ENCODE results near the gene MPRIP.

MPRIP gene

DNA sequence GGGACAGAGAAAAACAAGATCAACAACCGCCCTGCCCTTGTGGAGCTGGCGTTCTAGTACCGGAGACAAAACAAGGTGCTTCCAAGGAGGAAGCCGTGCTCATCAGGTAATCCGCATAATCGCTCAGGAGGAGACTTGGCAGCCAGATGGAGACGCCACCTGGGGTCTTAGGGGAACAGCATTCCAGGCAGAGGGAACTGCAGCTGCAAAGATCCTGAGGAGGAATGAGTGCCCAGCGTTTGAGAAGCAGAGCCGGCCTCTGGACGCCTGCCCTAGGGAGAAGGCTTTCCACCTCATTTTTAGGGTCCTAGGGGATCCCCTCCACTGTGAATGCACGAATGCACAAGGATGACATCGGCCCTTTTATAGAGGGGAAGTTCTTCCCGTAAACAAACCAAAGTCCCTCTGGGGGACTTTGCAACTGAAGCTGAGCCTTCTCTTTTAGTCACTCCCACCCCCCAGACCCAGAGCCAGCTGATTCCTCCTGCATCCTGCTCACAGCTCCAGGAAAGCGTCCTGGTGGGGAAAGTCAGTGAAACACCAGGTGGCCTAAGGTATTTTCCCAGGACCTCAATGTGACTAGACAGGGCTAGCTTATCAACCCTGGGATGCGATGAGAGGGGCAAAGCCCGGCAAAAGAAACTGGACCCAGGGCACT, 13.2 kb upstream of the MPRIP start:
- in situ Hi-C loops (cut with MboI; ENCODE audit: low sequenced_read_pairs): no loop called here

- in situ Hi-C loops (cut with MboI; ENCODE audit: low sequenced_read_pairs): no loop called here
Observed at GRCh38 chr17:17029938-17030337, 12.3 kb upstream of the MPRIP start.

GRCh38 chr17:17030515-17031211, 11.6 kb upstream of the MPRIP start:
- in situ Hi-C loops (cut with MboI; ENCODE audit: low sequenced_read_pairs): no loop called here

DNA sequence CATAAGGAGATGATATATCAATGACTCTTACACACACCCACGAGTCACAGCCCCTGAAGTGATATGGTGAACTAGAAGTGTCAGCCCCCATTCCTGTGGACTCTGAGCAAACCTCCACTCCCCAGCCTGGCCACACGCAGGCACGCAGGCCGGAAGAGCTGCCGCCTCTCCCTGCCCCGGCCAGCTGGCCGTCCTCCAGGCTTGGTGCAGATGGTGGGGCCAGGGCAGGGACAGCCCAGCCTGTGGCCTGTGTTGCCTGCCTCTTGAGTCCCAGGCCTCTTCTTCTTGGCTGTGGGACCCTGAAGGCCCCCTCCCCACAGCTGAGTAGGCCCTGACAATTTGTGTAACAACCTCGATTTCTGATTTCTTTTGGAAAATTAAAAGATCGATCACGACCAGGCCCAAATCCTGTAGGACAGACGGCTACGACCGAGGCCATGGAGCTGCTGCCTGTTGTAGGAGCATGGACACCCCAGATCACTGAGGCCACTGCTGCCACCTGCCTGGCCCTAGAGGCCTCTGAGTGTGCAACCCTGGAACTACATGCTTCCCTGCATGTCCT, 10.0 kb upstream of the MPRIP start:
- in situ Hi-C loops (cut with MboI; ENCODE audit: low sequenced_read_pairs): no loop called here

DNA sequence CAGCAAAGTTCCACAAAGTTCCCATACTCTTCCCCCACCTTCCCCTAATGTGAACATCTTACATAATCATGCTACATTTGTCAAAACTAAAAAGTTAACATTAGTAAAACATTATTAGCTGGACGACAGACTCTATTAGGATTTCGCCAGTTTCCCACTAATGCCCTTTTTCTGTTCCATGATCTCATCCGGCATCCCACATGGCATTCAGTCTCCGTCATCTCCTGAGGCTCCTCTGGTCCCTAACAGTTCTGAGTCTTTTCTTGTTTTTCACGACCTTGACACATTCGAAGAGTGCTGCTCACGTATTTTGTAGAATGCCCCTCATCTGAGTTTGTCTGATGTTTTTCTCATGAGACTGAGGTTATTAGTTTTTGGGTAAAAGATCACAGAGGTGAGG, 8.8 kb upstream of the MPRIP start:
- in situ Hi-C loops (cut with MboI; ENCODE audit: low sequenced_read_pairs): no loop called here

- in situ Hi-C loops (cut with MboI; ENCODE audit: low sequenced_read_pairs): no loop called here
Observed at GRCh38 chr17:17034026-17034425, 8.2 kb upstream of the MPRIP start.

DNA sequence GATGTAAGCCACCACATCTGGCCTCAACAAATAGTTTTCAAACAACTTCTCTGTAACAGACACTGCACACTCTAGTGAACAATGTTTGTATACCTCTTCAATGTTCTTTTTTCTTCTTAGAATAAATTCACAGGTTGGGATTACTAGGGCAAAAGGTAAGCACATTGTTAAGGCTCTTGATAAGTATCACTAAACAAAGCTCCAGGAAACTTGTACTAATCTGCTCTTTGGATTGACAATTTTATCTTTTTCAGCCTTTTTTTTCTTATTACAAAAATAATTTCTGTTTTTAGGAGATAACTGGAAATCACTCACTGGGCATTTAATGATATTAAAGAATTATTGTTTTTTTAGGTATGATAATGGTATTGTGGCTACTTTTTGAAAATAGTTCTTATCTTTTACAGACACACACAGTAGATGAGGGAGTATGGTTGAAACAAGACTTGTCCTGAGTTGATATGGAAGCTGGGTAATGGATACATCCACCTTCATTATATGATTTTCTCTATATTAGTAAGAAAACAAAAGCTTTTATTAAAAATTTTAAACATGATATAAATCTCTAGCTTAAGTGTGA, 7.7 kb upstream of the MPRIP start:
- in situ Hi-C loops (cut with MboI; ENCODE audit: low sequenced_read_pairs): no loop called here

DNA sequence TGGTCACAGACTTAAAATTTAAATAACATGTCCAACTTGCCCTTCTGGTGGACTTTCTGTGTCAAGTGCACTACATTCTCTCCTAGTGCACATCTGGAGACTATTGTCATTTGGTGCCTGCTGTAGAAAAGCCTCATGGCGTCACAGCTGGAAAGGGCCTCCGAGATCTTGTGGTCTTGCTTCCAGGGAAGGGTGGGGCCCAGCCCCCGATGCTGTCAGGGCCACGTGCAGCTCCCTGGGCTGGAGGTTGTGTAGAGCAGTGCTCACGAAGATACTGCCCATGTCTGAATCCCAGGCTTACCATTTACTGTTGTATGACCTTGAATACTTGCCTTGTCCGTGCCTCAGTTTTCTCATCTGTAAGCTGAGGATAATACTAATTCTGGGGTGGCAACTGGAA, 6.8 kb upstream of the MPRIP start:
- in situ Hi-C loops (cut with MboI; ENCODE audit: low sequenced_read_pairs): no loop called here

GRCh38 chr17:17035920-17036523, 6.2 kb upstream of the MPRIP start:
- in situ Hi-C loops (cut with MboI; ENCODE audit: low sequenced_read_pairs): no loop called here

GRCh38 chr17:17036524-17036998, 5.7 kb upstream of the MPRIP start:
- in situ Hi-C loops (cut with MboI; ENCODE audit: low sequenced_read_pairs): no loop called here

DNA sequence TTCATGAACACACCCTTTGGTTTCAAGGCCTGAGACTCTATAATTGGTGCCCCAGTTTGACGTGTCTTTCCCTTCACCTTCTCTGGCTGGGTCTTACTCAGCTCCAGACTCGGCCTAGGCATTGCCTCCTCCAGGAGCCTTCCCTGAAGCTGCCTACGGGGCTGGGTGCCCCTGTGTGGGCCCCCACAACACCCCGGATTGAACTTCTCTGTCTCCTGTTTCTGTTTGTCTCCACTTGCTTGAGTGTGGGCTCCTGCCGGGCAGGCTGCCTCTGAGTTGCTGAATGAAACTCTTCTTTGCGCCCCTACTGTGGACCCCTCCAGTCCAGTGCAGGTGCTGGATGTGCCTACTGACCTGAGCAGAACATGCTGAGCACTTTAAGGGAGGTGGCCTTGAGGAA, 2.3 kb upstream of the MPRIP start:
- in situ Hi-C loops (cut with MboI; ENCODE audit: low sequenced_read_pairs): no loop called here

DNA sequence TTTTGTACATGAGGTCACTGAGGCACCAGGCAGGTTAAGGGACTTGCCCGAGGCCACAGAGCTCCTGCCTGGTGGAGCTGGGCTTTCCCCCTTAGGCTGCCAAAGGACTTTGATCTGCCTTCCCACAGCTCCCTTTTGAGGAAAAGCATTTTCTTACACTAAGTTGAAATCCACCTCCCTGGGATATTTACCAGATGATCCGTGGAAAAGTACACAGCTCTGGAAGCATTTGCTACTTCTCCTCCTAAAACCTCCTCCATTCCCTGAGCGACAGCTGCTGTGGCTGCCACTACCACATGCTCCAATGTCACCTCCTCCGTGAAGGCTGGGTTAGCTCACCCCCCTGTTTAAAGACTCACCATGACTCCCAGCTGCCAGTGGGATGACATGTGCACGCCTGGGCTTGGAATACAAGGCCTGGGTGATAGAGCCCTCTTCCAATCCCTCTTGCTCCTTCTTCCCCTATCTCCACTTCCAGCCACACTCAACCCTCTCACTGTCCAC, 1.2 kb upstream of the MPRIP start:
- in situ Hi-C loops (cut with MboI; ENCODE audit: low sequenced_read_pairs): no loop called here

GRCh38 chr17:17041571-17042383, 480 bp upstream of the MPRIP start:
- in situ Hi-C loops (cut with MboI; ENCODE audit: low sequenced_read_pairs): no loop called here

GRCh38 chr17:17042851-17043460, 699 bp downstream of the MPRIP start:
- in situ Hi-C loops (cut with MboI; ENCODE audit: low sequenced_read_pairs): no loop called here

- in situ Hi-C loops (cut with MboI; ENCODE audit: low sequenced_read_pairs): no loop called here
Observed at GRCh38 chr17:17043461-17044271, 1.4 kb downstream of the MPRIP start.

DNA sequence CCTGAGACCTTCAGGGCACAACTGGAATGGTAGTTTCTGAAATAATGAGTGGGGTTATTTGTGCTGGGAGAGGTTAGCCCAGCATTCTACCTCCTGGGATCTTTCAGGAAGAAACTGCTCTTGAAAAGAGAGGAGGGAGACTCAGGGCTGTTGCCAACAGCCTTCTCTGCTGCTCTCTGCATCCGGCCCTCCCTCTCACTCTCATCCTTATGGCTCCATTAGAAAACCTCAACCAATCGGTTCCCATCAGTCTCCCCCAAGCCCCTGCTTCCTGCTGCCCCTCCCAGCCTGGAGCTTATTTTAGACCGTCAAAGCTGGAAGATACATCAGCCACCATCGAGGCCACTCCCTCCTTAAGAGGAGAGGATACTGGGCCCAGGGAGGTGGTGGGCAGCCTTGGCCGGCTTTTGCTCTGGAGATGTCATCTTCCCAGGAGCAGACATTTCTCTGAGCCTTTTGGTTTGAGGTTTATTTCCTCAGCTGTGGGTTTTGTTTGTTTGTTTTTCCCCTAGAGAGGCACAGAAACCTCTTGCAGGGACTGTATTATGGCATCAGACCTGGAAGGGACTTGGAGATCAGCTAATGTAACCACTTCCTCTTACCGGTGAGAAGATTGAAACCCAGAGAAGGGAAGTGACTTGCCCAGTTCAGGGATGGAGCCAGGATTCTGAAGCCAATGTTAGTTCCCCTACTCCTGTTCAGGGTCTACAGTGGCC, 2.7 kb downstream of the MPRIP start:
- in situ Hi-C loops (cut with MboI; ENCODE audit: low sequenced_read_pairs): no loop called here

DNA sequence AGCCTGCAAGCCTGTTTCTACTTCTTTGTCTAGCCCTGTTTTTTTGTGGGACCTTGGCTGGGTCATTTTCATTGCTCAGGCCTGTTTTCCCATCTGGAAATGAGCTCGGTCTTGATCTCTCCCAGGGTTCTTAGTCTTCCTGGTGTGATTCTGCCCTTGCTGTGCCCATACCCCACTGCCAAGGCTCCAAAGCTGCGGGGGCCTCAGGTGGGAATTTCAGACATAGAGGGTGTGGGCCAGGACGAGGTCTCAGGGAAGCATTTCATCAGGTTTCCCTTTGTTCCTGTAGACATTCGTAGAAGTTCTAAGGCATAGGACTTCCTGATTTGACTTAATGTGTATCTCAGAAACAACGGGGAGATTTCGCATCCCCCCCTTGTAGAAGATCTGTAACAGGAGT, 5.8 kb downstream of the MPRIP start:
- in situ Hi-C loops (cut with MboI; ENCODE audit: low sequenced_read_pairs): no loop called here

All from HL-60/S4 (cell line).